Activated CD4-positive, CD25-positive, alpha-beta regulatory T cell (primary cell): ENCODE results near the gene KIAA0040.

Experiments used
- DNase-seq, 4 experiments: peaks; one replicate each; lab custom pipeline; 2025; lab: John Stamatoyannopoulos, UW

The KIAA0040 gene

GRCh38 chr1:175192630-175193526 is at the start of gene KIAA0040:
Gene KIAA0040 (minus strand): TSS chr1:175192776. CDS start chr1:175161013, 31,763 bp downstream.
- DNase-seq = peak; percentile 14 to 34 (median 22)

GRCh38 chr1:175237389-175237788 is 44.8 kb upstream of the KIAA0040 start:
- no peak for DNase-seq

GRCh38 chr1:175234639-175235038 is 42.1 kb upstream of the KIAA0040 start:
- DNase-seq = no peak

GRCh38 chr1:175232335-175232734 is 39.8 kb upstream of the KIAA0040 start:
- no peak for DNase-seq

- no peak for DNase-seq
These were observed 33.2 kb upstream of the KIAA0040 start for GRCh38 chr1:175225805-175226129.

- DNase-seq = no peak
These were observed 29.8 kb upstream of the KIAA0040 start for GRCh38 chr1:175222296-175222938.

- DNase-seq = no peak
These were observed 29.1 kb upstream of the KIAA0040 start for GRCh38 chr1:175221557-175222175.

- no peak for DNase-seq
These were observed 28.4 kb upstream of the KIAA0040 start for GRCh38 chr1:175220853-175221556.

- no peak for DNase-seq
These were observed 27.2 kb upstream of the KIAA0040 start for GRCh38 chr1:175219774-175220173.

GRCh38 chr1:175218786-175219434 is 26.3 kb upstream of the KIAA0040 start:
- no peak for DNase-seq

GRCh38 chr1:175217721-175218531 is 25.4 kb upstream of the KIAA0040 start:
- DNase-seq = no peak

- no peak for DNase-seq
These were observed 23.9 kb upstream of the KIAA0040 start for GRCh38 chr1:175216444-175216843.

GRCh38 chr1:175211656-175212055 is 19.1 kb upstream of the KIAA0040 start:
- DNase-seq = no peak

GRCh38 chr1:175210744-175211143 is 18.2 kb upstream of the KIAA0040 start:
- DNase-seq = no peak

- no peak for DNase-seq
These were observed 16.9 kb upstream of the KIAA0040 start for GRCh38 chr1:175209493-175209921.

GRCh38 chr1:175208773-175209492 is 16.4 kb upstream of the KIAA0040 start:
- peak in 2 of 4 experiments; percentile 20 to 25 for DNase-seq

- no peak for DNase-seq
These were observed 15.4 kb upstream of the KIAA0040 start for GRCh38 chr1:175207971-175208370.

GRCh38 chr1:175206687-175207086 is 14.1 kb upstream of the KIAA0040 start:
- DNase-seq = no peak

- no peak for DNase-seq
These were observed 11.8 kb upstream of the KIAA0040 start for GRCh38 chr1:175204330-175204729.

GRCh38 chr1:175203570-175204068 is 11.0 kb upstream of the KIAA0040 start:
- DNase-seq = no peak
